MCF 10A (cell line): ENCODE results near the gene ADGRA3. TPM values are rescaled to one million over a fixed set of nuclear protein-coding genes. Genes with fewer than 3 reads are reported as not detected.

Source experiments
- BruUV-seq: library from RNA; stranded (reverse); fragments of 400-500 nt; replicated peaks from 2 replicates; lab custom pipeline; 2021; lab: Mats Ljungman, UMichigan
- CTCF ChIA-PET: fragments of 300-600 bp; sonication (Branson Sonifier 250); formaldehyde crosslinking; extraction: SDS; loops from one replicate; lab custom pipeline; 2021; ENCODE audit warnings: antibody characterized with exemption, inconsistent platforms; lab: Yijun Ruan, JAX
- POLR2A ChIA-PET: fragments of 300-600, 350-650 bp; sonication (Branson Sonifier 250); formaldehyde crosslinking; extraction: SDS; loops from one replicate; lab custom pipeline; 2020; ENCODE audit warnings: antibody characterized with exemption, inconsistent platforms; lab: Yijun Ruan, JAX
- DNase-seq: peaks from one replicate; pipeline ENCODE4 v3.0.0-alpha.2; 2018; ENCODE audit not compliant: unreplicated experiment
- H3K27ac Mint-ChIP-seq: one replicate; pipeline ENCODE4 v1.8.0; 2022; ENCODE audit warnings: mild to moderate bottlenecking, low read depth, mixed read lengths; ENCODE audit not compliant: unreplicated experiment
- H3K27me3 Mint-ChIP-seq: one replicate; pipeline ENCODE4 v1.8.0; 2022; ENCODE audit warnings: mixed read lengths; ENCODE audit not compliant: insufficient read depth, unreplicated experiment
- H3K36me3 Mint-ChIP-seq: one replicate; pipeline ENCODE4 v1.8.0; 2022; ENCODE audit warnings: mild to moderate bottlenecking, moderate library complexity, mixed read lengths; ENCODE audit not compliant: insufficient read depth, unreplicated experiment
- H3K4me1 Mint-ChIP-seq: one replicate; pipeline ENCODE4 v1.8.0; 2022; ENCODE audit warnings: mixed read lengths; ENCODE audit not compliant: insufficient read depth, unreplicated experiment
- H3K4me3 Mint-ChIP-seq: one replicate; pipeline ENCODE4 v1.8.0; 2022; ENCODE audit warnings: mild to moderate bottlenecking, moderate library complexity, mixed read lengths; ENCODE audit not compliant: unreplicated experiment
- H3K9me3 Mint-ChIP-seq: one replicate; pipeline ENCODE4 v1.8.0; 2022; ENCODE audit warnings: mixed read lengths; ENCODE audit not compliant: unreplicated experiment
- CTCF ChIP-seq: fragments of 200-600 bp; IDR thresholded peaks from one replicate; pipeline ENCODE4 v1.8.0; 2022; ENCODE audit warnings: antibody characterized with exemption, mild to moderate bottlenecking; ENCODE audit not compliant: unreplicated experiment
- intact Hi-C: fragments of 100-400 bp; cut with micrococcal nuclease; formaldehyde crosslinking; loops from 2 replicates; pipeline ENCODE4 v1.14.1; 2022
- total RNA-seq: library from RNA; stranded (reverse); gene quantifications from 2 replicates; pipeline ENCODE4 v1.2.3, GENCODE V29; 2022

Gene ADGRA3
- total RNA-seq, 1 experiment from 2014 or later: 25.2 TPM

- H3K4me1 Mint-ChIP-seq: peaks cover 16% of the 10 kb centered on the region
- H3K9me3 Mint-ChIP-seq: no peaks in the 10 kb centered on the region
- no TSS peak for BruUV-seq
- no peak for DNase-seq
- CTCF ChIA-PET: interaction anchor here (1.1 kb wide), 1 partner anchor 10 kb away, joined by 3 read pairs; no protein-coding TSS in a partner anchor
- H3K27me3 Mint-ChIP-seq: no peaks in the 10 kb centered on the region
- TF ChIP-seq CTCF: no peak
- H3K27ac Mint-ChIP-seq: no peak overlapping the region
- H3K36me3 Mint-ChIP-seq: no peaks in the 10 kb centered on the region
- no peak overlapping the region for H3K4me3 Mint-ChIP-seq
- intact Hi-C loops: no loop called here
- POLR2A ChIA-PET: interaction anchor here (0.6 to 7.1 kb wide), 5 partner anchors 12 to 73 kb away, joined by 3 to 145 read pairs (median 3); partner anchors contain the start of gene ADGRA3
Measured at GRCh38 chr4:22496165-22496813, 19.6 kb downstream of the ADGRA3 start.

- POLR2A ChIA-PET: interaction anchor here (1.0 to 1.5 kb wide), 2 partner anchors 8 to 22 kb away, joined by 4 to 8 read pairs; partner anchors contain the start of gene ADGRA3
- DNase-seq: no peak
- TF ChIP-seq CTCF: no peak
- no peaks in the 10 kb centered on the region for H3K9me3 Mint-ChIP-seq
- CTCF ChIA-PET: interaction anchor here (0.6 kb wide), 1 partner anchor 8 kb away, joined by 3 read pairs; no protein-coding TSS in a partner anchor
- no peaks in the 10 kb centered on the region for H3K36me3 Mint-ChIP-seq
- no peak overlapping the region for H3K4me3 Mint-ChIP-seq
- BruUV-seq: no TSS peak
- no peaks in the 10 kb centered on the region for H3K27me3 Mint-ChIP-seq
- peaks cover 22% of the 10 kb centered on the region for H3K4me1 Mint-ChIP-seq
- no peak overlapping the region for H3K27ac Mint-ChIP-seq
- intact Hi-C loops: no loop called here
Measured at GRCh38 chr4:22493523-22493922, 22.3 kb downstream of the ADGRA3 start.

- TF ChIP-seq CTCF: no peak
- DNase-seq: no peak
- ChIA-PET POLR2A (interaction anchor here (1.0 to 1.5 kb wide), 2 partner anchors 9 to 22 kb away, joined by 4 to 8 read pairs; partner anchors contain the start of gene ADGRA3), CTCF (interaction anchor here (0.9 kb wide), 1 partner anchor 13 kb away, joined by 3 read pairs; no protein-coding TSS in a partner anchor)
- no TSS peak for BruUV-seq
- H3K4me3 Mint-ChIP-seq: no peak overlapping the region
- H3K27ac Mint-ChIP-seq: no peak overlapping the region
- no peaks in the 10 kb centered on the region for H3K27me3 Mint-ChIP-seq
- no peaks in the 10 kb centered on the region for H3K36me3 Mint-ChIP-seq
- H3K9me3 Mint-ChIP-seq: no peaks in the 10 kb centered on the region
- intact Hi-C loops: no loop called here
- peaks cover 22% of the 10 kb centered on the region for H3K4me1 Mint-ChIP-seq
Measured at GRCh38 chr4:22492987-22493386, 22.9 kb downstream of the ADGRA3 start.

GRCh38 chr4:22491939-22492338, 23.9 kb downstream of the ADGRA3 start:
- no TSS peak for BruUV-seq
- no peak for DNase-seq
- H3K4me3 Mint-ChIP-seq: no peak overlapping the region
- no peaks in the 10 kb centered on the region for H3K36me3 Mint-ChIP-seq
- H3K9me3 Mint-ChIP-seq: no peaks in the 10 kb centered on the region
- peaks cover 21% of the 10 kb centered on the region for H3K4me1 Mint-ChIP-seq
- POLR2A ChIA-PET: interaction anchor here (1.5 to 1.9 kb wide), 3 partner anchors 9 to 23 kb away, joined by 4 to 8 read pairs (median 6); no protein-coding TSS in a partner anchor
- no peaks in the 10 kb centered on the region for H3K27me3 Mint-ChIP-seq
- H3K27ac Mint-ChIP-seq: no peak overlapping the region
- CTCF ChIA-PET: no interaction called here
- intact Hi-C loops: no loop called here
- TF ChIP-seq CTCF: no peak
